Psoas muscle (tissue), 8 donors: ENCODE measurements around the gene MRTFA. TPM values are rescaled to one million over a fixed set of nuclear protein-coding genes. Genes with fewer than 3 reads are reported as not detected.
A peak's percentile ranks its signal among the peaks of the same experiment; 100 is the strongest.

Source experiments
- ATAC-seq, 4 donors: fragments of 200-7000 bp; cut with Tn5 transposase; one replicate each; pipeline ENCODE4 v1.9.1; 2020; ENCODE audit warnings: moderate library complexity in 3 of 4, mild to moderate bottlenecking in 2 of 4
- DNase-seq, 2 donors: peaks; one replicate each; pipeline ENCODE4 v3.0.0-alpha.2; 2020
- H3K27ac ChIP-seq: fragments of 200-600 bp; one replicate; pipeline ENCODE4 v1.8.0; 2022
- H3K27me3 ChIP-seq, 3 donors: fragments of 200-600 bp in 1 of 3; one replicate each; pipeline versions ENCODE4 v1.6.1 to v1.8.0; 2013 to 2022; ENCODE audit warnings: low read length in 2 of 3, mild to moderate bottlenecking in 2 of 3, moderate library complexity in 1 of 3; ENCODE audit not compliant: insufficient read depth in 3 of 3
- H3K36me3 ChIP-seq, 2 donors: fragments of 200-600 bp in 1 of 2; one replicate each; pipeline versions ENCODE4 v1.6.1 to v1.8.0; 2013 to 2022; ENCODE audit warnings: low read depth in 1 of 2, mild to moderate bottlenecking in 1 of 2, moderate library complexity in 1 of 2; ENCODE audit not compliant: insufficient read depth in 1 of 2
- H3K4me1 ChIP-seq: fragments of 200-600 bp; one replicate; pipeline ENCODE4 v1.8.0; 2022
- H3K4me3 ChIP-seq: fragments of 200-600 bp; one replicate; pipeline ENCODE4 v1.8.0; 2022; ENCODE audit warnings: mild to moderate bottlenecking
- H3K9me3 ChIP-seq: fragments of 200-600 bp; one replicate; pipeline ENCODE4 v1.8.0; 2022
- WGBS, 3 donors: extraction: QIAGEN DNeasy Blood & Tissue Kit; methylation state at CpG; one replicate each; pipeline versions ENCODE4 v1.1.6 to v1.1.7; 2013; 5-methylcytosine and 5-hydroxymethylcytosine counted together
- intact Hi-C, 2 donors: fragments of 100-400 bp; cut with DNase I; formaldehyde crosslinking; loops; one replicate each; pipeline versions ENCODE4 v1.11.0 to v1.14.2; 2022
- polyA plus RNA-seq, 3 donors: library from polyadenylated mRNA; stranded (reverse); fragments of 200-250 nt; gene quantifications; one replicate each; pipeline ENCODE4 v1.2.3, GENCODE V29; 2013
- total RNA-seq, 4 donors: library from RNA; stranded (reverse); fragmentation: NEBNext Ultra II Directional in 2 of 4; extraction: Animal tissue kit (Norgen Biotek cat#: 25700) in 2 of 4; gene quantifications; one replicate each; pipeline versions ENCODE4 v1.2.1 to v1.2.4, GENCODE V29; 2021 to 2023
- TF ChIP-seq, protein P1 (sequence below): fragments of 200-600 bp; IDR thresholded peaks from one replicate; pipeline ENCODE4 v1.8.0; 2022; ENCODE audit warnings: antibody characterized with exemption
- donor health status: healthy with polysubstance abuse.
- donor health status: DM: no; HTN: no; CAD: no; lungs with moderate emphysema.
- donor health status: Bipolar disorder and iron deficiency.
- donor health status: healthy.
- donor health status: DM: yes; HTN: yes; CAD: no.
- donor health status: DM: no; HTN: no; CAD: no.
- donor health status: DM: no; HTN: no; CAD: no.
- donor health status: DM: yes; HTN: yes; CAD: no.

Gene MRTFA
- total and polyA plus RNA-seq, 7 donors = 10.1 to 24.0 (median 15.7) TPM

DNA sequence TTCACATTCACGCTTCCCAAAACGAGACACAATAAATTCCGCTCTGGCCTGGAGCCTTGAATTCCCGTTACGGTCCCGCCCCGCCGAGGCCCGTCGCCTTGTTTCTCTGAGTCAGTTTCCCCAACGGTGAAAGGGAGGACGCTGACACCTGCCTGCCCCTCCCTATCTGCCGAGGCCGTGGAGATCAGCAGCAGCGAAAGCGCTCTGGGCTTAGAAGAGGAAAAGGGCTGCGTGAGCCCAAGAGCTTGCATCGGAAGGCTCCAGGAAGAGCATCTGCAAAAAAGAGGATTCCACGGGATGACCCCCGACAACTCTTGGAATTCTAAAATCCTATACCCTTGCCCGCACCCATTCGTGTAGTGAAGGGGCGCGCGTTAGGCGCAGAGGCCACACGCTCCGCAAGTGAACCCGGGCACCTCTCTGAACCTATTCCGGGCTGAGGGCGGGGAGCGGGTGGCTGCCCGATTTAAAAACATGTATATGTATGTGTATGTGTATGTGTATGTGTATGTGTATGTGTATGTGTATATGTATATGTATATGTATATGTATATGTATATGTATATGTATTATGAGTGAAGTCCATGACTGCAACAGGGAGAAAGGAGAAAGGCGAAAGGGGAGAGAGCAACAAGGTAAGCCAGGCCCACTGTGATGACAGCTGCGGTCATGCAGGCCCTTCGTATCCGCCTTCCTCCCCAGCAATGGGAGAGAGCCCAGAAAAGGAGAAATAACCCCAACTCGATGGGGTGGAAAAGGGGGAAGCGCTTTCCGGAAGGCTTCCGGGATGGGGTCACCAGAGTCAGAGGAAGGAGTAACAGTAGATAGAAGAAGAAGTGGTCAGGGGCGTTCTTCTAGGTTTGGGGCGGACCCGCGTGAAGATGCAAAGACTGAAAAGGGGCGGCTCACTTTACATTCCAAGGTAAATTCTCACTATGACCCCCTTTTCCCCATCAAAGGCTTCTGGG lies 948 bp upstream of the MRTFA start:
- Histone ChIP-seq H3K4me1 (peaks cover 26% of the 10 kb centered on the region), H3K4me3 (peak overlapping the region; percentile 93), H3K27ac (peak overlapping the region; percentile 89), H3K36me3 (no peaks in the 10 kb centered on the region), H3K27me3 (no peaks in the 10 kb centered on the region), H3K9me3 (no peaks in the 10 kb centered on the region)
- intact Hi-C loops = loop anchor here (5.0 kb wide), 2 partner anchors 110 to 125 kb away; no protein-coding TSS in a partner anchor
- DNase-seq = peak; percentile 38 to 60
- TF ChIP-seq, protein P1, sequence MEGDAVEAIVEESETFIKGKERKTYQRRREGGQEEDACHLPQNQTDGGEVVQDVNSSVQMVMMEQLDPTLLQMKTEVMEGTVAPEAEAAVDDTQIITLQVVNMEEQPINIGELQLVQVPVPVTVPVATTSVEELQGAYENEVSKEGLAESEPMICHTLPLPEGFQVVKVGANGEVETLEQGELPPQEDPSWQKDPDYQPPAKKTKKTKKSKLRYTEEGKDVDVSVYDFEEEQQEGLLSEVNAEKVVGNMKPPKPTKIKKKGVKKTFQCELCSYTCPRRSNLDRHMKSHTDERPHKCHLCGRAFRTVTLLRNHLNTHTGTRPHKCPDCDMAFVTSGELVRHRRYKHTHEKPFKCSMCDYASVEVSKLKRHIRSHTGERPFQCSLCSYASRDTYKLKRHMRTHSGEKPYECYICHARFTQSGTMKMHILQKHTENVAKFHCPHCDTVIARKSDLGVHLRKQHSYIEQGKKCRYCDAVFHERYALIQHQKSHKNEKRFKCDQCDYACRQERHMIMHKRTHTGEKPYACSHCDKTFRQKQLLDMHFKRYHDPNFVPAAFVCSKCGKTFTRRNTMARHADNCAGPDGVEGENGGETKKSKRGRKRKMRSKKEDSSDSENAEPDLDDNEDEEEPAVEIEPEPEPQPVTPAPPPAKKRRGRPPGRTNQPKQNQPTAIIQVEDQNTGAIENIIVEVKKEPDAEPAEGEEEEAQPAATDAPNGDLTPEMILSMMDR = no peak
- ATAC-seq = peak; percentile 24 to 67 (median 55)
- WGBS, 3 donors = 19 to 21% (median 21%) methylated on average over 46 of the region's 46 CpGs

DNA sequence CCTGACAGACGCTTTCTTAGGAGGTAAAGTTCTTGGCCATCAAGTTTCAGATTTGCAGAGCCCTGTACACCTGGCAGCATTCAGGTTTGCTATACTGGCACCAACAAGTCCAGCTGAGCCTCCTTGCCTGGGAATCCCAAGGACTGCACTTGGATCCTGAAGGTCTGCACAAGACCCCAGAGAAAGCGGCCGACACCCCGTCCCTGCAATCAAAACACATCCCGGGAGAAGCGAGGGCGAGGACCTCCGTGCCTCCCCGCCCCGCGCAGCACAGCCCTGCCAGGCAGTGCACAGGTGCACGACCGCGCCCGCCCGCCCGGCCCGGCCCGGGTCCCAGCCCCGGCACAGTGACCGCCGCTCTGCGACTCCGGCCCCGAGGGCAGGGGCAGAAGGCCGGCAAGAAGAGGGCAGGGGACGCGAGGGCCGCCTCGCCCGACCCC lies 559 bp downstream of the MRTFA start:
- Histone ChIP-seq H3K4me3 (peak overlapping the region; percentile 93), H3K36me3 (no peaks in the 10 kb centered on the region), H3K4me1 (peaks cover 32% of the 10 kb centered on the region), H3K27me3 (no peaks in the 10 kb centered on the region), H3K9me3 (no peaks in the 10 kb centered on the region), H3K27ac (peak overlapping the region; percentile 89)
- DNase-seq (peak in 1 of 2 donors; percentile 57), ATAC-seq (peak; percentile 20 to 45 (median 28))
- 0 to 2% (median 1%) methylated on average over 20 to 31 of the region's 31 CpGs for WGBS, 3 donors
- intact Hi-C loops = loop anchor here (5.0 kb wide), 2 partner anchors 109 to 124 kb away; no protein-coding TSS in a partner anchor
- TF ChIP-seq, protein P1 = no peak

DNA sequence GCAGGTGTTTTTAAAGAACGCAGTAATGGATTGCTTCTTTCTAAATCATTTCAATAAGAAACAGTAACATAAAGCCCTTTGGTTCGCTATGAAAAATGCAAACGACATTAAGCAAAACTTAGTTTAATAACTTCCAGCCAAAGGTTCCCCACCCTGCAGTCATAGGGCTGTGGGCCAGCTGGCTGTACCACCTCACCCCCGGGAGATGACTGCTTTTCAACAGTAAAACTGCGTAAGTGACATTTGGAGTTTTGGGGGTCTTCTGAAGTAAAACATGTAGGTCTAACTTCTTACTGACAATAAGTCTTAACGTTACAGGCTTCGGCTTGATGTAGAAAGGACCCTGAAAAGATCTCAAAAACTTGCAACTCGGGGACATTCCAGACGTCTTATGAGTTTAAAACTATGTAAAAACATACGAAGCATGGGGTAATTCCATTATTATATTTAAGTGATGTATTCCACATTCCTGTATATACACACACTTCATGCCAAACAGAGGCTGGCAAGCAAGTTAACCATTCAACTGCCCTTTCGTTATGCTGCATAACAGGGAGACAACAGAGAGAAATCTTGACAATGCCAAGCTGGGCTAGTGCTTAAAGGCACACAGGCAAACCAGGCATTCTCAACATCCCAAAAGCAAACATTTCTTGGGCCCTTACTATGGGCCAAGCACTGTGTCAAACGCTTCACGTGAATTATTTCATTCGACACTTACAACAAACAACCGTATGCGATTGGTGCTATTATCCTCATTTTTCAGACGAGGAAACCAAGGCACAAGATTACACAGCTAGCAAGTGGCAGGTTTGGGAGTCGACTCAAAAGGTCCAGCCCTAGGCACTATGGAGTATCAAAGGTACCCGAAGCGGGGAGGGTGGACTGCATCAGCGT lies 1.2 kb downstream of the MRTFA start:
- H3K27me3 ChIP-seq = no peaks in the 10 kb centered on the region
- DNase-seq (peak in 1 of 2 donors; percentile 51), ATAC-seq (no peak)
- peaks cover 39% of the 10 kb centered on the region for H3K4me1 ChIP-seq
- peak overlapping the region; percentile 93 for H3K4me3 ChIP-seq
- peak overlapping the region; percentile 89 for H3K27ac ChIP-seq
- intact Hi-C loops = loop anchor here (5.0 kb wide), 2 partner anchors 108 to 123 kb away; no protein-coding TSS in a partner anchor
- TF ChIP-seq, protein P1 = no peak
- H3K36me3 ChIP-seq = no peaks in the 10 kb centered on the region
- no peaks in the 10 kb centered on the region for H3K9me3 ChIP-seq
- WGBS, 3 donors = 9 to 19% (median 12%) methylated on average over 21 of the region's 21 CpGs

DNA sequence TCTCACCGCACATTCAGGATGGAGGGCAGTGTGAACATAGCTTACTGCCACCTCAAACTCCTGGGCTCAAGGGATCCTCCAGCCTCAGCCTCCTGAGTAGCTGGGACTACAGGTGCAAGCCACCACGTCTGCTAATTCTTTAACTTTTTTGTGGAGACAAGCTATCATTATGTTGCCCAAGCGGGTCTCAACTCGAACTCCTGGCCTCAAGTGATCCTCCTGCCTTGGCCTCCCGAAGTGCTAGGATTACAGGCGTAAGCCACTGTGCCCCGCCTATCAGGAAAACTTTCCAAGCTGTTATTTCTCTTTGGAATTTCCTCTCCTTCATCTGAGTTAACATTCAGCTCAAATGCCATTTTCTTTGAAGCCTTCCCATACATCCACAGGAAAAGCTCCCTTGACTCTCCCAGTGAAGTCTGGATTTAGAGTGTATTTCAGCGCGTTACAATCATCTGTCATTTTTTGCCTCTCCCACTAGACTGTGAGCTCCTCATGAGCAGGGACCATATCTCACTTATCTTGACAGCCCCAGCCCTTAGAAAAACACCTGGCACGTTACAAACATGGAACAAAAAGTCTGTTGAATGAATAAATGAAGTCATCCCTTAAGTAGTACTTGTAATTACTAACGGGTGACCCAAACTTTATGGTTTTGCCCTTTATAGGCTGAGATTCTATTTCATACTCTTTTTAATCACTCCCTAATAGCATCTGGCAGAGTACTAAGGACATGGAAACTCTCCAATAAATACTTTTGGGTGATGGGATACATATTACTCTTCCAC lies 2.2 kb downstream of the MRTFA start:
- H3K27ac ChIP-seq = no peak overlapping the region
- intact Hi-C loops = no loop called here
- H3K9me3 ChIP-seq = no peaks in the 10 kb centered on the region
- H3K36me3 ChIP-seq = no peaks in the 10 kb centered on the region
- TF ChIP-seq, protein P1 = no peak
- ATAC-seq (no peak), DNase-seq (no peak)
- H3K4me1 ChIP-seq = peaks cover 41% of the 10 kb centered on the region
- WGBS, 3 donors = 68 to 76% (median 70%) methylated on average over 11 of the region's 11 CpGs
- no peaks in the 10 kb centered on the region for H3K27me3 ChIP-seq
- peak overlapping the region; percentile 93 for H3K4me3 ChIP-seq
